GM12873 (cell line): Measurements from ENCODE around the gene CPN1.

Source experiments
- TF ChIP-seq, protein P1 (sequence below): IDR thresholded peaks from 2 replicates; pipeline ENCODE4 v1.5.1; 2012; ENCODE audit warnings: low read depth, mild to moderate bottlenecking, moderate library complexity, low read length, control low read depth; ENCODE audit not compliant: insufficient read depth; ENCODE audit errors: missing control alignments

CPN1 gene

DNA sequence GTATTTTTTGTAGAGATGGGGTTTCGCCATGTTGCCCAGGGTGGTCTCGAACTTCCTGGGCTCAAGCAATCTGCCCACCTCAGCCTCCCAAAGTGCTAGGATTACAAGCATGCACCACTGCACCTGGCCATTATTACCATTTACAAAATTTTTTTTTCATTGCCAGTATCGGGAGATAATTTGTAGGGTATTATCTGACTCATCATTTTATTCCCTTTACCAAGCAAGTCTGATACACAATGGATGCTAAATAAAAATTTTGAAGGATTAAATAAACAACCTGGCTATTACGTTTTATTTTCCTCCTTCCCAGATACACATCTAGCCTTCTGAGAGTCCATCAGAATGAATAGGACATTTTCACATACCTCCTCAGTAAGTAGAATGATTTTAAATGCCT lies 38.1 kb upstream of the CPN1 start:
- TF ChIP-seq, protein P1, sequence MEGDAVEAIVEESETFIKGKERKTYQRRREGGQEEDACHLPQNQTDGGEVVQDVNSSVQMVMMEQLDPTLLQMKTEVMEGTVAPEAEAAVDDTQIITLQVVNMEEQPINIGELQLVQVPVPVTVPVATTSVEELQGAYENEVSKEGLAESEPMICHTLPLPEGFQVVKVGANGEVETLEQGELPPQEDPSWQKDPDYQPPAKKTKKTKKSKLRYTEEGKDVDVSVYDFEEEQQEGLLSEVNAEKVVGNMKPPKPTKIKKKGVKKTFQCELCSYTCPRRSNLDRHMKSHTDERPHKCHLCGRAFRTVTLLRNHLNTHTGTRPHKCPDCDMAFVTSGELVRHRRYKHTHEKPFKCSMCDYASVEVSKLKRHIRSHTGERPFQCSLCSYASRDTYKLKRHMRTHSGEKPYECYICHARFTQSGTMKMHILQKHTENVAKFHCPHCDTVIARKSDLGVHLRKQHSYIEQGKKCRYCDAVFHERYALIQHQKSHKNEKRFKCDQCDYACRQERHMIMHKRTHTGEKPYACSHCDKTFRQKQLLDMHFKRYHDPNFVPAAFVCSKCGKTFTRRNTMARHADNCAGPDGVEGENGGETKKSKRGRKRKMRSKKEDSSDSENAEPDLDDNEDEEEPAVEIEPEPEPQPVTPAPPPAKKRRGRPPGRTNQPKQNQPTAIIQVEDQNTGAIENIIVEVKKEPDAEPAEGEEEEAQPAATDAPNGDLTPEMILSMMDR: no peak

DNA sequence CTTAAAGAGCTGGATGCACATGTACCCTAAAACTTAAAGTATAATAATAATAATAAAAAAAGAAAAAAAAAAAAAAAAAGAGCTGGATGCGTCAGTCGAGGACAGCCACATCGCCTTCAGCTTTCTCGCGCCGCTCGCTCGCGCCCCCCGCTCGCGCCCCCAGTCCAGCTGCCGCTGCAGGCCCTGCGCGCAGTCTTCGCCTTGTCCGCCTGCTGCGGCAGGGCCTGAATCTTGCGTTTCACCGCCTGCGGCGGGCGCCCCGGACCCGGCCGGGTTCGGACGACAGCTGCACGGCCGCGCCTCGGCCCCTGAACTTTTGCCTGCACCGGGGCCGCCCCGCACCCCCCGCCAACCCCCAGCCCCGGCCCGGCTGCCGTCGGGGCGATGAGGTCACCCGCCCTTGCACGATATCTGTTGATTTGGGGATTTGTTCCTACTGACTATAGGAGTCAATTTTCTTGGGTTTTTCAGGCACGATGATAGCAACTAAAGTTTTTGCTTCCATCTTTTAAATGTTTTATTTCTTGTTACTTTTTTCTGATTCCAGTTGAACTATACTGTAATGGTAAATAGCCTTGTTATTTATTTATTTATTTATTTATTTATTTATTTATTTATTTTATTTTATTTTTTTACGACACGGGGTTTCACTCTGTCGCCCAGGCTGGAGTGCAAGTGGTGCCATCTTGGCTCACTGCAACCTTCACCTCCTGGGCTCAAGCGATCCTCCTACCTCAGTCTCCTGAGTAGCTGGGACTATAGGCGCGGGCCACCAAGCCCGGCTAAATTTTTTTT lies 33.5 kb upstream of the CPN1 start:
- TF ChIP-seq, protein P1: no peak

DNA sequence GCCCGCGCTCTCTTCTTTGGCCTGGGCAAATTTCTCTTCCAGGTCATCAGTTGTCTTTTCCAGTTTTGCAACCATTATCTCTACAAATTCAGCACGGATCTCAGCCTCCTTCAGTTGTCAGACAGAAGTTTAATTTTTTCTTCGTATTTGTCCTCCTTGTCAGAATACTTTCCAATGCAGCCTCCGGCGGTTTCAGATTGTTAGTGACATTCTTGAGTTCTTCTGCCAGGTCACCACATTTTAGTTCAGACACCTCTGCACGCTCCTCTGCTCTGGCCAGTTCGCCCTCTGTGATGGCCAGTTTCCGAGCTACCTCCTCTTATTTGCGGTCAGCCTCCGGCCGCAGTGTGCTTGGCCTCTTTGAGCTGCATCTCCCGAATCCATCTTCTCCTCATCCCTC lies 32.8 kb upstream of the CPN1 start:
- TF ChIP-seq, protein P1: no peak

DNA sequence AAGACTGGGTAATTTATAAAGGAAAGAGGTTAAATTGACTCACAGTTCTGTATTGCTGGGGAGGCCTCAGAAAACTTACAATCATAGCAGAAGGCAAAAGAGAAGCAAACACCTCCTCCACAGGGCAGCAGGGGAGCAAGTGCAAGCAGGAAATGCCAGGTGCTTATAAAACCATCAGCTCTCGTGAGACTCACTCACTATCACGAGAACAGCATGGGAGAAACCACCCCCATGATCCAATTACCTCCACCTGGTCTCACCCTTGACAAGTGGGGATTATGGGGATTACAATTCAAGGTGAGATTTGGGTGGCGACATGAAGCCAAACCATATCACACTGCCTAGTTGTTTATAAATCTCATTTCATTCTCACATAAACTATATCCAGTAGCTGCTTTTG lies 28.0 kb upstream of the CPN1 start:
- TF ChIP-seq, protein P1: no peak

GRCh38 chr10:100106865-100107264 lies 25.2 kb upstream of the CPN1 start:
- TF ChIP-seq, protein P1: no peak

GRCh38 chr10:100104300-100104699 lies 22.6 kb upstream of the CPN1 start:
- TF ChIP-seq, protein P1: no peak

GRCh38 chr10:100103581-100103980 lies 21.9 kb upstream of the CPN1 start:
- TF ChIP-seq, protein P1: no peak
